NB4 (cell line): Measurements from ENCODE around the gene SAG.

Experiments used
- DNase-seq: peaks from one replicate; pipeline ENCODE4 v3.0.0; 2010; ENCODE audit warnings: low read depth
- H3K4me3 ChIP-seq: one replicate; pipeline ENCODE4 v1.5.1; 2011; ENCODE audit warnings: mild to moderate bottlenecking, low read depth, low read length, moderate library complexity
- CTCF ChIP-seq: IDR thresholded peaks from one replicate; pipeline ENCODE4 v1.5.1; 2012; ENCODE audit warnings: low read depth, low read length
- MAX ChIP-seq: IDR thresholded peaks from 2 replicates; pipeline ENCODE4 v1.6.1; 2011; ENCODE audit warnings: low read depth, low read length
- MYC ChIP-seq: IDR thresholded peaks from 2 replicates; pipeline ENCODE4 v1.6.1; 2011; ENCODE audit warnings: low read depth, low read length
- POLR2A ChIP-seq: IDR thresholded peaks from 2 replicates; pipeline ENCODE4 v1.6.1; 2011; ENCODE audit warnings: mild to moderate bottlenecking; ENCODE audit not compliant: insufficient read length; ENCODE audit errors: extremely low read depth

SAG gene

GRCh38 chr2:233380132-233380895, 72.7 kb downstream of the SAG start:
- H3K4me3 ChIP-seq = no peak overlapping the region
- TF ChIP-seq POLR2A (no peak), MYC (no peak), MAX (no peak), CTCF (no peak)
- DNase-seq = no peak

GRCh38 chr2:233380995-233381637, 73.5 kb downstream of the SAG start:
- no peak overlapping the region for H3K4me3 ChIP-seq
- TF ChIP-seq POLR2A = no peak
- TF ChIP-seq MYC = no peak
- no peak for TF ChIP-seq MAX
- no peak for TF ChIP-seq CTCF
- DNase-seq = peak; percentile 44

- TF ChIP-seq MYC (no peak), CTCF (no peak), MAX (no peak), POLR2A (no peak)
- H3K4me3 ChIP-seq = no peak overlapping the region
- DNase-seq = no peak
These were observed 74.0 kb downstream of the SAG start for GRCh38 chr2:233381638-233381995.

GRCh38 chr2:233384015-233384414, 76.4 kb downstream of the SAG start:
- H3K4me3 ChIP-seq = no peak overlapping the region
- peak; percentile 35 for DNase-seq
- no peak for TF ChIP-seq MAX
- peak; percentile 16 for TF ChIP-seq CTCF
- TF ChIP-seq MYC = no peak

GRCh38 chr2:233384811-233385488, 77.3 kb downstream of the SAG start:
- H3K4me3 ChIP-seq = no peak overlapping the region
- TF ChIP-seq MYC (no peak), CTCF (no peak), POLR2A (no peak), MAX (no peak)
- no peak for DNase-seq
